MM.1S (cell line): Measurements from ENCODE around the gene ART1.

Experiments used
- DNase-seq: peaks from one replicate; pipeline ENCODE4 v3.0.0-alpha.2; 2015
- H2AFZ ChIP-seq: fragments of 300-600 bp; sonication (generic); 2 replicates; pipeline ENCODE4 v1.6.0; 2016; ENCODE audit warnings: antibody characterized with exemption, low read length
- H3F3A ChIP-seq: fragments of 300-600 bp; sonication (generic); 2 replicates; pipeline ENCODE4 v1.6.1; 2016; ENCODE audit warnings: mild to moderate bottlenecking, antibody characterized with exemption, low read length, moderate library complexity, mixed read lengths; ENCODE audit not compliant: insufficient read depth
- H3K27ac ChIP-seq: fragments of 300-600 bp; sonication (generic); 2 replicates; pipeline ENCODE4 v1.5.1; 2016; ENCODE audit warnings: mild to moderate bottlenecking, low read length
- H3K27me3 ChIP-seq: fragments of 300-600 bp; sonication (generic); replicated peaks from 2 replicates; pipeline ENCODE4 v1.6.0; 2016; ENCODE audit warnings: low read length; ENCODE audit not compliant: insufficient read depth
- H3K36me3 ChIP-seq: fragments of 300-600 bp; sonication (generic); replicated peaks from 2 replicates; pipeline ENCODE4 v1.6.1; 2016; ENCODE audit warnings: mild to moderate bottlenecking, low read length, mixed read lengths; ENCODE audit not compliant: insufficient read depth
- H3K4me1 ChIP-seq: fragments of 300-600 bp; sonication (generic); 2 replicates; pipeline ENCODE4 v1.6.1; 2016; ENCODE audit warnings: low read length, mixed read lengths
- H3K4me2 ChIP-seq: fragments of 300-600 bp; sonication (generic); 2 replicates; pipeline ENCODE4 v1.6.0; 2016; ENCODE audit warnings: low read depth, low read length
- H3K4me3 ChIP-seq: fragments of 300-600 bp; sonication (generic); 2 replicates; pipeline ENCODE4 v1.5.1; 2016; ENCODE audit warnings: low read length, mixed read lengths
- H3K79me2 ChIP-seq: fragments of 300-600 bp; sonication (generic); 2 replicates; pipeline ENCODE4 v1.6.1; 2016; ENCODE audit warnings: mixed run types, low read length, mixed read lengths
- H3K9ac ChIP-seq: fragments of 300-600 bp; sonication (generic); 2 replicates; pipeline ENCODE4 v1.6.1; 2016; ENCODE audit warnings: low read length, mixed read lengths
- H3K9me2 ChIP-seq: fragments of 300-600 bp; sonication (generic); replicated peaks from 2 replicates; pipeline ENCODE4 v1.6.1; 2016; ENCODE audit warnings: mild to moderate bottlenecking, low read length, mixed read lengths; ENCODE audit not compliant: insufficient read depth
- H3K9me3 ChIP-seq: fragments of 300-600 bp; sonication (generic); replicated peaks from 2 replicates; pipeline ENCODE4 v1.6.1; 2016; ENCODE audit warnings: mild to moderate bottlenecking, low read length, mixed read lengths; ENCODE audit not compliant: insufficient read depth
- H4K20me1 ChIP-seq: fragments of 300-600 bp; sonication (generic); 2 replicates; pipeline ENCODE4 v1.6.1; 2016; ENCODE audit warnings: mild to moderate bottlenecking, low read length, moderate library complexity, mixed read lengths; ENCODE audit not compliant: insufficient read depth
- EZH2 ChIP-seq: fragments of 300-600 bp; sonication (generic); optimal IDR thresholded peaks from 2 replicates; pipeline ENCODE3; 2017; ENCODE audit warnings: low read depth, mild to moderate bottlenecking, antibody characterized with exemption, low read length, mixed read lengths
- EZH2phosphoT487 ChIP-seq: fragments of 300-600 bp; sonication (generic); IDR thresholded peaks from 2 replicates; pipeline ENCODE4 v1.6.1; 2018; ENCODE audit warnings: antibody characterized with exemption, low read length
- TF ChIP-seq, protein P1 (sequence below): fragments of 300-600 bp; sonication (generic); IDR thresholded peaks from 2 replicates; pipeline ENCODE4 v1.5.1; 2016; ENCODE audit warnings: antibody characterized with exemption, low read length, mixed read lengths

ART1 gene

GRCh38 chr11:3665336-3666022 lies 20.6 kb downstream of the ART1 start:
- H3K79me2 ChIP-seq = no peaks in the 10 kb centered on the region
- no peaks in the 10 kb centered on the region for H3K27me3 ChIP-seq
- no peaks in the 10 kb centered on the region for H3K9me3 ChIP-seq
- no peaks in the 10 kb centered on the region for H3K36me3 ChIP-seq
- H3K4me2 ChIP-seq = no peak overlapping the region
- H4K20me1 ChIP-seq = no peaks in the 10 kb centered on the region
- no peak overlapping the region for H3K27ac ChIP-seq
- H2AFZ ChIP-seq = no peak overlapping the region
- no peaks in the 10 kb centered on the region for H3K9me2 ChIP-seq
- H3K9ac ChIP-seq = no peak overlapping the region
- H3K4me3 ChIP-seq = no peak overlapping the region
- no peaks in the 10 kb centered on the region for H3F3A ChIP-seq
- DNase-seq = no peak
- TF ChIP-seq EZH2 (no peak), EZH2phosphoT487 (no peak)
- TF ChIP-seq, protein P1, sequence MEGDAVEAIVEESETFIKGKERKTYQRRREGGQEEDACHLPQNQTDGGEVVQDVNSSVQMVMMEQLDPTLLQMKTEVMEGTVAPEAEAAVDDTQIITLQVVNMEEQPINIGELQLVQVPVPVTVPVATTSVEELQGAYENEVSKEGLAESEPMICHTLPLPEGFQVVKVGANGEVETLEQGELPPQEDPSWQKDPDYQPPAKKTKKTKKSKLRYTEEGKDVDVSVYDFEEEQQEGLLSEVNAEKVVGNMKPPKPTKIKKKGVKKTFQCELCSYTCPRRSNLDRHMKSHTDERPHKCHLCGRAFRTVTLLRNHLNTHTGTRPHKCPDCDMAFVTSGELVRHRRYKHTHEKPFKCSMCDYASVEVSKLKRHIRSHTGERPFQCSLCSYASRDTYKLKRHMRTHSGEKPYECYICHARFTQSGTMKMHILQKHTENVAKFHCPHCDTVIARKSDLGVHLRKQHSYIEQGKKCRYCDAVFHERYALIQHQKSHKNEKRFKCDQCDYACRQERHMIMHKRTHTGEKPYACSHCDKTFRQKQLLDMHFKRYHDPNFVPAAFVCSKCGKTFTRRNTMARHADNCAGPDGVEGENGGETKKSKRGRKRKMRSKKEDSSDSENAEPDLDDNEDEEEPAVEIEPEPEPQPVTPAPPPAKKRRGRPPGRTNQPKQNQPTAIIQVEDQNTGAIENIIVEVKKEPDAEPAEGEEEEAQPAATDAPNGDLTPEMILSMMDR = no peak
- no peaks in the 10 kb centered on the region for H3K4me1 ChIP-seq

DNA sequence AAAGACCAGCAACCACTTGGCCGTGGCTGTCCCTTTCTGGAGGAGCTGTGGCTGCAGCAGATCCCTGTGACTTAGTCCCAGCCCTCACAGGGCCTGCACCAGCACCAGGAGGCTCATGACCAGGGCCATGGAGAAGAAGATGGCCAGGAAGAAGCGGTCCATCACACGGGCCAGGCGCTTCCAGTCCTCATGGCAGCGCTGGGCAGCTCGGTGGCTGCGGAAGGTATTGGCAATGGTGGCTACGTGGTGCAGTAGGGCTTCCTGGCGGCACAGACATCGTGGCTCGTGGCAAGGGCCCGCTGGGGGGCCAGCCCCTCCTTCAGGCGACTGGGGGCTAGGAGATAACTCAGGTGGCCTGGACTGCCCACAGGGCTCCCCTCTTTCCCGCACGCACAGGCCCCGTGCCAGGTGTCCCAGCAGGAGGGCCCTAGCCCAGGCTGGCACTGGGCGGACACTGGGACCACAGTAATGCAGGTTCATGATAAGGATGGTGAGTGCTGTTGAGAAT lies 21.1 kb downstream of the ART1 start:
- Histone ChIP-seq H3K9me2 (no peaks in the 10 kb centered on the region), H3K79me2 (no peaks in the 10 kb centered on the region), H2AFZ (no peak overlapping the region), H3F3A (no peaks in the 10 kb centered on the region), H4K20me1 (no peaks in the 10 kb centered on the region), H3K36me3 (no peaks in the 10 kb centered on the region), H3K27ac (no peak overlapping the region), H3K9ac (no peak overlapping the region), H3K4me3 (no peak overlapping the region), H3K4me1 (no peaks in the 10 kb centered on the region), H3K4me2 (no peak overlapping the region), H3K27me3 (no peaks in the 10 kb centered on the region), H3K9me3 (no peaks in the 10 kb centered on the region)
- DNase-seq = no peak
- TF ChIP-seq EZH2phosphoT487 (no peak), EZH2 (no peak)
- TF ChIP-seq, protein P1 = no peak

GRCh38 chr11:3667149-3668035 lies 22.5 kb downstream of the ART1 start:
- H3K27me3 ChIP-seq = no peaks in the 10 kb centered on the region
- no peaks in the 10 kb centered on the region for H3K36me3 ChIP-seq
- H3K9me3 ChIP-seq = no peaks in the 10 kb centered on the region
- no peak overlapping the region for H3K9ac ChIP-seq
- DNase-seq = no peak
- no peaks in the 10 kb centered on the region for H3K9me2 ChIP-seq
- no peaks in the 10 kb centered on the region for H3K79me2 ChIP-seq
- no peaks in the 10 kb centered on the region for H3F3A ChIP-seq
- no peak overlapping the region for H3K4me3 ChIP-seq
- H3K27ac ChIP-seq = no peak overlapping the region
- H2AFZ ChIP-seq = no peak overlapping the region
- no peaks in the 10 kb centered on the region for H4K20me1 ChIP-seq
- H3K4me2 ChIP-seq = no peak overlapping the region
- TF ChIP-seq EZH2 (no peak), EZH2phosphoT487 (no peak)
- H3K4me1 ChIP-seq = no peaks in the 10 kb centered on the region
